HG03521 (cell line): ENCODE measurements around the gene EMP3.
"Not testable (repeated sequence)": the region's sequence is repeated elsewhere in the genome, so short reads cannot be mapped to it uniquely, and the experiment has no call there.

Experiments used
- ATAC-seq: cut with Tn5 transposase; IDR thresholded peaks from one replicate; pipeline ENCODE4 v1.9.1; 2021; ENCODE audit warnings: mild to moderate bottlenecking, moderate library complexity; ENCODE audit not compliant: unreplicated experiment

Gene EMP3

DNA sequence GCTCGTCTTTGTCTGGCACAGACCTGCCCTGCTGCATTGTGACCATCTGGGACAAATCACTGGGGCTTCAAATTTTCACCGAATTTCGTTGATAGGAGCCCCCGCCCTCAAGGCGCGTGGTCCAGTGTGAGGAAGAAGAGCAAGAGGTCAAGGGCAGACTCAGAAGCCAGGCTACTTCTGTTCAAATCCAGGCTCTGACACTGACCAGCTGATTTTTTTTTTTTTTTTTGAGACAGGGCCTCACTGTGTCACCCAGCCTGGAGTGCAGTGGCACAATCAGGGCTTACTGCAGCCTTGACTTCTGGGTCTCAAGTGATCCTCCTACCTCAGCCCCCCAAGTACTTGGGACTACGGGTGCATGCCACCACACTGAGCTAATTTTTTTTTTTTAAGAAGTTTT lies 46.0 kb downstream of the EMP3 start:
- no peak for ATAC-seq

DNA sequence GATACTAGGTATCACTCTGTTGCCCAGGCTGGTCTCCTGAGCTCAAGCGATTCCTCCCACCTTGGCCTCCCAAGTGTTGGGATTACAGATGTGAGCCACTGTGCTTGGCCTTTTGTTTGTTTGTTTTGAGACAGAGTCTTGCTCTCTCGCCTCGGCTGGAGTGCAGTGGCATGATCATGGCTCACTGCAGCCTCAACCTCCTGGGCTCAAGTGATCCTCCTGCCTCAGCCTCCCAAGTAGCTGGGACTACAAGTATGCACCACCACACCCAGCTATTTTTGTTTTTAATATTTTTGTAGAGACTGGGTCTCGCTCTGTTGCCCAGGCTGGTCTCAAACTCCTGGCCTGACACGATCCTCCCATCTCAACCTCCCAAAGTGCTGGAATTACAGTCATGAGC lies 46.4 kb downstream of the EMP3 start:
- not testable (repeated sequence) for ATAC-seq

DNA sequence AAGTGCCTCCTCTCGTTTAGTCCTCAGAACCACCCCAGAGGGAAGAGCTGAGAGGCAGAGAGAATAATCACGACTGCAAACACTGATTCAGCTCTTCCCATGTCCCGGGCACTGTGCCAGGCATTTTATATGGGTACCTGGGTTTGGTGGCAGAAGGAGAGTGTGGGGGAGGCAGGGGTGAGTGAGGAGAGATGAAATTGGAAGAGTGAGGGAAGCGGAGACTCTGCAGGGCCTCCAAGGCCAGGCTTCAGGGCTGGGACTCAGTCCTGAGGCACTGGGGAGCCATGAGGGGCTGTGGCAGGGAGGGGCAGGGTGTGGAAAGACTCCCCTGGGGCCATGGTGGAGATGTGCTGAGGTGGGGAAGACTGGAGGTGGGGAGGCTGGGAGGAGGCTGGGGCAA lies 47.6 kb downstream of the EMP3 start:
- no peak for ATAC-seq

DNA sequence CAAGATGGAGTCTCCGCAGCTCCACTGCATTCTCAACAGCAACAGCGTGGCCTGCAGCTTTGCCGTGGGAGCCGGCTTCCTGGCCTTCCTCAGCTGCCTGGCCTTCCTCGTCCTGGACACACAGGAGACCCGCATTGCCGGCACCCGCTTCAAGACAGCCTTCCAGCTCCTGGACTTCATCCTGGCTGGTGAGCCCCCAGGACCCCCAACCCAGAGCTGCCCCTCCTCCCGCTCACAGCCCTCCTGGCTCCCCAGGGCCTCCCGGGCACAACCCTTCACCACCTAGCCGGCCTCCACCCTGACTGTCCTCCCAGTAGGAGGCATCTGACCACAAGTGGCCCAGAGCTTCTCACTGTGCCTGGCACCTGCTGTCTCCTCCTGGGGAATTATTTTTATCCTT lies 48.2 kb downstream of the EMP3 start:
- no peak for ATAC-seq

DNA sequence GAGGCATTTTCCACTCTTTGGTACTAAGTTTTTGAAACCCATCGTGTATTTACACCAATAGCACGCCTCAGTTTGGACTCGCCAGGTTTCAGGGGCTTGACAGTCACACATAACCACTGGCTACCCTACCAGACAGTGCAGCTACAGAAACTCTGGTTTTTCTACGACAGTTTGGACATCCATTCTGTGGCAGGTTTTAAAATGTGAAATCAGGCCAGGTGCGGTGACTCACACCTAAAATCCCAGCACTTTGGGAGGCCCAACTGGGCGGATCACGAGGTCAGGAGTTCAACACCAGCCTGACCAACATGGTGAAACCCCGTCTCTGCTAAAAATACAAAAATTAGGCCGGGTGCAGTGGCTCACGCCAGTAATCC lies 52.8 kb downstream of the EMP3 start:
- ATAC-seq: no peak

DNA sequence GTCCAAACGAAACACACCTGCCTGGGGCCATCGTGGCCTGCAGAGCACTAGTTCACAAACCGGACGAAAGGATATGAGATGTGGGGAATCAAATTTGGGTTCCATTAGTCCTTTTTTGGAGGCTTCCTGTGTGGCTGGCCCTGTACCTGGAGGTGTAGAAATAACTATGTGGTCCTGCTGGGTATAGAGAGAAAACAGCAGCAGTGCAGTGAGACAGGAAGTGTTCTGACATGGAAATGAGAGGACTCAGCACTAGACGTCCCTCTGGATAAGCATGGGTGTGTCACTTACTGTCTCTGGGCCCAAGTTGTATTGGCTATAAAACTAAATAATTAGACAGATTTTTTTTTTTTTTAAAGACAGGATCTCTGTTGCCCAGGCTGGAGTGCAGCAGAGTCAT lies 53.7 kb downstream of the EMP3 start:
- no peak for ATAC-seq
